Spleen (tissue), 11 donors: Measurements from ENCODE around the gene PNLIPRP2. TPM values are rescaled to one million over a fixed set of nuclear protein-coding genes. Genes with fewer than 3 reads are reported as not detected.

ENCODE experiments used
- DNase-seq: peaks from one replicate; pipeline ENCODE4 v3.0.0-alpha.2; 2020
- H3K27ac ChIP-seq, 8 donors: fragments of 200-600 bp; sonication (generic) in 7 of 8; 1 replicate in 4 of 8; 2 replicates in 4 of 8; pipeline versions ENCODE4 v1.5.0 to v1.8.0; 2016 to 2021; ENCODE audit warnings: inconsistent platforms in 4 of 8, mild to moderate bottlenecking in 4 of 8, moderate library complexity in 1 of 8
- H3K27me3 ChIP-seq, 7 donors: fragments of 200-600 bp; sonication (generic) in 6 of 7; replicated peaks in 1 of 7; 1 replicate in 4 of 7; 2 replicates in 3 of 7; pipeline versions ENCODE4 v1.5.0 to v1.8.0; 2016 to 2021; ENCODE audit warnings: inconsistent platforms in 3 of 7, mild to moderate bottlenecking in 1 of 7
- H3K36me3 ChIP-seq, 6 donors: fragments of 200-600 bp; sonication (generic) in 5 of 6; 1 replicate in 4 of 6; 2 replicates in 2 of 6; pipeline versions ENCODE4 v1.5.0 to v1.8.0; 2016 to 2021; ENCODE audit warnings: inconsistent platforms in 2 of 6
- H3K4me1 ChIP-seq, 6 donors: fragments of 200-600 bp; sonication (generic) in 5 of 6; 1 replicate in 3 of 6; 2 replicates in 3 of 6; pipeline versions ENCODE4 v1.5.0 to v1.8.0; 2016 to 2021; ENCODE audit warnings: inconsistent platforms in 3 of 6
- H3K4me3 ChIP-seq, 8 donors: fragments of 200-600 bp; sonication (generic) in 7 of 8; 1 replicate in 4 of 8; 2 replicates in 4 of 8; pipeline versions ENCODE4 v1.5.0 to v1.8.0; 2016 to 2021; ENCODE audit warnings: inconsistent platforms in 4 of 8, mild to moderate bottlenecking in 4 of 8, moderate library complexity in 2 of 8
- H3K9me3 ChIP-seq, 8 donors: fragments of 200-600 bp; sonication (generic) in 7 of 8; 1 replicate in 4 of 8; 2 replicates in 4 of 8; pipeline versions ENCODE4 v1.5.0 to v1.8.0; 2016 to 2021; ENCODE audit warnings: inconsistent platforms in 4 of 8
- CTCF ChIP-seq, 11 experiments: fragments of 200-600 bp in 7 of 11; fragments of 450-650 bp in 4 of 11; sonication (generic) in 4 of 11; IDR thresholded peaks in 8 of 11; conservative IDR thresholded peaks in 3 of 11; 1 replicate in 7 of 11; 2 replicates in 4 of 11; pipeline versions ENCODE4 v1.4.0 to v1.8.0; 2016 to 2021; ENCODE audit warnings: antibody characterized with exemption in 11 of 11, inconsistent platforms in 4 of 11, mild to moderate bottlenecking in 1 of 11
- POLR2A ChIP-seq, 3 donors: fragments of 450-650 bp; IDR thresholded peaks; one replicate each; pipeline ENCODE4 v1.5.1; 2017; ENCODE audit warnings: antibody characterized with exemption in 3 of 3, mild to moderate bottlenecking in 1 of 3
- POLR2AphosphoS5 ChIP-seq, 3 donors: sonication (generic); formaldehyde crosslinking; IDR thresholded peaks; one replicate each; pipeline ENCODE4 v1.5.1; 2017; ENCODE audit warnings: antibody characterized with exemption in 3 of 3
- WGBS, 5 donors: extraction: QIAGEN DNeasy Blood & Tissue Kit in 3 of 5; methylation state at CpG; one replicate each; pipeline versions ENCODE4 v1.1.5 to v1.1.7; 2013 to 2018; 5-methylcytosine and 5-hydroxymethylcytosine counted together
- intact Hi-C: fragments of 100-400 bp; cut with DNase I; formaldehyde crosslinking; loops from one replicate; pipeline ENCODE4 v1.15.0; 2023; ENCODE audit warnings: low total_unique reads
- polyA plus RNA-seq, 3 donors: library from polyadenylated mRNA; stranded (reverse); fragments of 200-250 nt; gene quantifications; one replicate each; pipeline ENCODE4 v1.2.1, GENCODE V29; 2013
- total RNA-seq, 7 donors: library from RNA; depleted of rRNA in 3 of 7; stranded (reverse); fragments of >200 nt in 3 of 7; fragmentation: NEBNext Ultra II Directional in 4 of 7; extraction: Animal tissue kit (Norgen Biotek cat#: 25700) in 4 of 7; gene quantifications; one replicate each; pipeline versions ENCODE4 v1.1.0 to v1.2.1, GENCODE V29; 2016 to 2021
- donor health status: healthy with polysubstance abuse.
- donor health status: DM: no; HTN: no; CAD: no; lungs with moderate emphysema.
- donor health status: DM: no; HTN: no; CAD: no.
- donor health status: Bipolar disorder and iron deficiency.
- donor health status: healthy.
- donor health status: DM: no; HTN: no; CAD: no.
- donor health status: DM: yes; HTN: yes; CAD: no.

PNLIPRP2 gene
- total and polyA plus RNA-seq, 10 donors, result 0.07 to 0.60 (median 0.26) TPM; not detected in 6

- peaks cover 0 to 7% (median 0%) of the 10 kb centered on the region in 7 donors for H3K27me3 ChIP-seq
- DNase-seq, result no peak
- peaks cover 0 to 9% (median 0%) of the 10 kb centered on the region in 6 donors for H3K4me1 ChIP-seq
- no peaks in the 10 kb centered on the region for H3K36me3 ChIP-seq
- TF ChIP-seq POLR2A (IDR thresholded peaks at IDR 0.05), result no peak
- no peak for TF ChIP-seq CTCF (IDR thresholded peaks at IDR 0.05 in 8 of 11, conservative IDR thresholded peaks at IDR 0.05 in 3 of 11)
- TF ChIP-seq POLR2AphosphoS5 (IDR thresholded peaks at IDR 0.05), result no peak
- H3K4me3 ChIP-seq, result no peak overlapping the region
- intact Hi-C loops, result no loop called here
- peaks cover 0 to 3% (median 0%) of the 10 kb centered on the region in 8 donors for H3K9me3 ChIP-seq
- 60 to 87% (median 76%) methylated on average over 5 of the region's 5 CpGs for WGBS, 5 donors
- no peak overlapping the region for H3K27ac ChIP-seq
These were observed 43.9 kb downstream of the PNLIPRP2 start for GRCh38 chr10:116664631-116665030.

- no peaks in the 10 kb centered on the region for H3K36me3 ChIP-seq
- intact Hi-C loops, result no loop called here
- TF ChIP-seq POLR2A (IDR thresholded peaks at IDR 0.05) (no peak), CTCF (IDR thresholded peaks at IDR 0.05 in 8 of 11, conservative IDR thresholded peaks at IDR 0.05 in 3 of 11) (no peak), POLR2AphosphoS5 (IDR thresholded peaks at IDR 0.05) (no peak)
- H3K27me3 ChIP-seq, result peaks cover 0 to 17% (median 0%) of the 10 kb centered on the region in 7 donors
- H3K9me3 ChIP-seq, result peaks cover 0 to 3% (median 0%) of the 10 kb centered on the region in 8 donors
- DNase-seq, result no peak
- peak overlapping the region in 1 of 8 donors; percentile 7 for H3K4me3 ChIP-seq
- peak overlapping the region in 4 of 8 donors; percentile 9 to 56 (median 45) for H3K27ac ChIP-seq
- WGBS, 5 donors, result 57 to 76% (median 67%) methylated on average over 13 of the region's 13 CpGs
- H3K4me1 ChIP-seq, result peaks cover 0 to 9% (median 0%) of the 10 kb centered on the region in 6 donors
These were observed 44.9 kb downstream of the PNLIPRP2 start for GRCh38 chr10:116665541-116666125.

- H3K4me3 ChIP-seq, result no peak overlapping the region
- TF ChIP-seq POLR2A (IDR thresholded peaks at IDR 0.05) (no peak), POLR2AphosphoS5 (IDR thresholded peaks at IDR 0.05) (no peak), CTCF (IDR thresholded peaks at IDR 0.05 in 8 of 11, conservative IDR thresholded peaks at IDR 0.05 in 3 of 11) (no peak)
- H3K27me3 ChIP-seq, result peaks cover 0 to 20% (median 0%) of the 10 kb centered on the region in 7 donors
- H3K9me3 ChIP-seq, result peaks cover 0 to 3% (median 0%) of the 10 kb centered on the region in 8 donors
- H3K36me3 ChIP-seq, result no peaks in the 10 kb centered on the region
- H3K4me1 ChIP-seq, result peaks cover 0 to 9% (median 0%) of the 10 kb centered on the region in 6 donors
- WGBS, 5 donors, result 62 to 89% (median 78%) methylated on average over 3 of the region's 3 CpGs
- no peak for DNase-seq
- H3K27ac ChIP-seq, result no peak overlapping the region
- intact Hi-C loops, result no loop called here
These were observed 46.7 kb downstream of the PNLIPRP2 start for GRCh38 chr10:116667484-116667883.

- Histone ChIP-seq H3K27ac (no peak overlapping the region), H3K27me3 (peaks cover 0 to 20% (median 0%) of the 10 kb centered on the region in 7 donors), H3K4me3 (no peak overlapping the region), H3K36me3 (no peaks in the 10 kb centered on the region), H3K9me3 (peaks cover 0 to 3% (median 0%) of the 10 kb centered on the region in 8 donors), H3K4me1 (peaks cover 0 to 9% (median 0%) of the 10 kb centered on the region in 6 donors)
- 86 to 94% (median 88%) methylated on average over 7 to 9 of the region's 9 CpGs for WGBS, 5 donors
- TF ChIP-seq POLR2AphosphoS5 (IDR thresholded peaks at IDR 0.05) (no peak), CTCF (IDR thresholded peaks at IDR 0.05 in 8 of 11, conservative IDR thresholded peaks at IDR 0.05 in 3 of 11) (no peak), POLR2A (IDR thresholded peaks at IDR 0.05) (no peak)
- intact Hi-C loops, result no loop called here
- DNase-seq, result no peak
These were observed 47.3 kb downstream of the PNLIPRP2 start for GRCh38 chr10:116668018-116668417.
